GM21825 (cell line): Measurements from ENCODE around the gene THRB.

Experiments
- ATAC-seq: cut with Tn5 transposase; IDR thresholded peaks from one replicate; pipeline ENCODE4 v1.9.1; 2021; ENCODE audit warnings: mild to moderate bottlenecking, moderate library complexity; ENCODE audit not compliant: unreplicated experiment

Gene THRB

DNA sequence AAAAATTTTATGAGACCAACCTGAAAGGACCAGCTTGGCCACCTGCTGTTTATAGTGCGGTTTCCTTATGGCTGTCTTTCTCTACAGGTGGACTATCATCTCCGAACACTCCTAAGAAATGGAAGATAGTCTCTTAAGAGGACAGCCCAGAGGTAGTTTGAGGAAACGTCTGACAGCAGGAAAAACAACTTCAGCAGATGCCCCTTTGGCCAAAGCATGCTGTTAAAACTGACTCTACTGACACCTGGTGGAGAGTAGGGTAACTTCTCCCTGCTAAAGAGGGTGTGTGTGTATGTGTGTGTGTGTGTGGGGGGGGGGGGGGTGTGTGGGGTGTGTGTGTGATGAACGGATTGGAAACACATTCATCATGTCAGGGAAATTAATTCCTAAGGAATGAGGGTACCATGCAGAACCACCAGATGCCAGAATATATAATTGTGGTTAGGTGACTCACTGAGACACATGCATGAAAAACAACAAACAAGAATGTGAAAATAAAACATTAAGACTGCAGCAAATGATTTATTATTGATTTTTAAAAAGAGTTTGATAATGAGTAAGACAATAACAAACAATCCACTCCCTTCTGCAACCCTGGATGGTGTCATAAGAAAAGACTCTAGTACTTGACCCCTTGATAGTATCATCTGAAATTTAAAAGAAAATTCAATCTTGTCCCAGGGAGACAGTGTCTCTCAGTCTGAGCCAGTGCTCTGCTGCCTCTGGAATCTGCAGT is 256.5 kb downstream of the THRB start:
- peak; percentile 88 for ATAC-seq

DNA sequence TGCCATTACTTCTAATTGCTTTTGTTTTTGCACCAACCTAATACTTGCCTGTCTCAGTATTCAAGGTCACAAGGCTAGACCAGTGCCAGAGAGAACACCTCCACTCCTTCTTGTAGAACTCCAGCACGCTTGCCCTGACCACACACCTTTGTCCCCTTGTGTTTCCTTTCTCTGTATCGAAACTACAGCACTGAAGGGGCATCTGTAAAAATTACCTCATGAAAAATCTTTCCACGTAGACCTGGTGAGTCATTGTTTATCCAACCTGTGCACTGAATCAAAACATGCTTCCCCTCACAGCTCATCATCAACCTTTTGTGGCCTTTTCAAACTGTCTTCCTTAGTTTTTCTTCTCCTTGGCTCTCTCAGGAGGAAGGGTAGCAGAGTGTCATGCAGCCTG is 259.5 kb downstream of the THRB start:
- no peak for ATAC-seq

DNA sequence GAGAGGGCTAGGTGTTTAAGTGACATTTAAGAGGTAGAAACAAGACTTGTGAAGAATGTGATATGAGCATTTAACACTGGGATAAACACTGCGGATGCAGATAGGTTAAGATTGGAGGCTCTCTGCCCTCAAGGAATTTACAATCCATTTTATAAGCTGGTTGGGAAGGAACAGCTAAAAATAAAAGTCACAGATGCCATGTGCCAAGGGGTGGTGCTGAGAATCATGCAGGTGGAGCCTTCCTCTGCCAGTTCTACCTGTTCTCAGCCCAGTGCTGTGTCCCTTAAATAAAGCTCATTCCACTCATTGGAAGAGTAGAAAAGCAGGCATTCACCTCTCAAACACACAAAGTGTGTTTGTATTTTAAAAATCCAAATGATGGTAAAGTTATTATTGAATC is 261.9 kb downstream of the THRB start:
- ATAC-seq: no peak

DNA sequence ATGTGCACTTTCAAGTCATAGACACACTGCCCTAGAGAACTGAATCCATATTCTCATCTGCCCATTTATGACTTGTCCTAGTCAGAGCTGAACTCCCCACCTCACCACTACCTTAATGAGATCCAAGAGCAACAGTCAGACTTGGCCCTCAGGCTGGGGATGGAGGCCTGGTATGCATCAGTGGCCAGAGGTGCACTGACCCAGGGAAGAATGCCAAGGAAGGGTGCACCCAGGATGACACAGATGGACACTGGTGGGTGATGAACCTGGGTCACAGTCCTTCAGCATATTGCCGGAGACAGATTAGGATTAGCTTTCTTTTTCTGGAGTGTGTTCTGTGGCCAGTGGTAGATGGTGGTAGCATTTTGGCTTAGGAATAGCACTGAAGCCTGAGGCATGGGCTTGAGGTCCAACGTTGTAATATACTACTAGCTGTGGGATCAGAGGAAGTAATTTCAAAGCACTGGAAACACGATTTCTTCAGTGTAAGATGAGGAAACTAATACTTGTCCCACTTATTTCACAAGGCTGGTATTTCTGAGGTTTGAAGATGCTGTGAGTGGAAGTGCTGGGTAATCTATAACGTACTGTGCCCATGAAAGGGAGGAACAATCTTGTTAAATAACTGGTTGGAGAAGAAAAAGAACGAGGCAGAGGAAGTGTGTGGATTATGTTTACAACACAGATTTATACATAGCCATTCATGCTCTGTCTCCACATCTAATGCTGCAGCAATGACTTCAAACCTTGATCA is 265.0 kb downstream of the THRB start:
- ATAC-seq: no peak

DNA sequence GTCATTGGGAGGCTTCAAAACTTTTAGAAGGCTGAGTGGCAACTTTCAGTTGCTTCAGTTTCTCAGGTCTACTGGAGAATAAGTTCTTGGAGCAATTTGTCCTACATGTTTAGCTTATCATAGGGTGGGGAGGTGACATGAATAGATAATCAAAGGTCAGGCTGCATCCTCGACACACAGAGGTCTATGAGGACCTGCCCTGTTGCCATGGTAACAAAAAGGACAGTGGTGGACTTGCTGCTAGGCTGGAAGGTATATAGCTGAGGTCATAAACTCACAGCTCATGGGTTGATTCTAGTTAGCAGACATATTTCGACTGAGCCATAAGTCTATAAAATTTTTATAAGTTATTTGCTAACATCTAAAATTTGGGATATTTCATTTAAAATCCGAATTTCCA is 267.0 kb downstream of the THRB start:
- no peak for ATAC-seq

DNA sequence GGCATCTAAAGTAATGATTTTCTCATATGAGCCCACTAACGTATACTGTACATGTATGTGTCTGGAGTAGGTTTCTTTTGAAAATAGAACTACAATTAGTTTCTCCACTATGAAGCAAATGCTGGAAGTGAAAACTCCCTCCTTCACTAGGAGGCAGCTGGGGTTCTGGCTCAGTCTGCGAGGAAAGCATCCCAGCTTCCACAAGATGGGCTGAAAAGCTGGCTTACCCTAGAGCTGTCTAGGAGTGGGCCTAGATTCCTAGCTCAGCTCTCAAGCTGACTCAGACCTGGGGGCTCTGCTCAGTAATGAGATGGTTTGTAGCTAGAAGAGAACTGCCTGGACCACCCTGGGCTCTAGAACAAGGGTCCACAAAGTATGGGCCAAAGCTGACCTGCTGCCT is 268.3 kb downstream of the THRB start:
- ATAC-seq: no peak

DNA sequence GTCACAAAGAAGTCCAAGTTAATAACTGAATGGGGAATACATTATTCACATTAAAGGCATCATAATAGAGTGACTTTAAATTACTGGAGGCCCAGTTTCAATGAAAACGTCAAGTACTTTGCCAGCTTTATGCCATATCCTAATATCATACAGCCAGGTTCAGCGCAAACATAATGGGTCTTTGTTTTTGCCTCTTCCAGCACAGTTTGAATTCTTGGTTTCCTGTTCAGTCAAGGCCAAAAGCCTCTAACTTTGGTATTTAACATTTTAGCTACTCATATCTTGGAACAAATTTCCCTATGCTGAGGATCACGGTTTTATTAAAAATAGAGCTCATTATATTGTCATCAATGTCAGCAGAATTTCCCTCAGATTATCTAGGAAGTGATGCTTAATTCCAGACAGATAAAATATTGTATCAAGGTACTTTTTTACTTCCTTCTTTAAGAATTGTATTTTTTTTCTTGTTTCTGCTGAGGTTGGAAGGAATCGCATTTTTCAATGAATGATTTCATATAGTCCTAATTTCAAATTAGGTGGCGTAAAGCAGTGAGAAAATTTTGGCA is 269.2 kb downstream of the THRB start:
- no peak for ATAC-seq

DNA sequence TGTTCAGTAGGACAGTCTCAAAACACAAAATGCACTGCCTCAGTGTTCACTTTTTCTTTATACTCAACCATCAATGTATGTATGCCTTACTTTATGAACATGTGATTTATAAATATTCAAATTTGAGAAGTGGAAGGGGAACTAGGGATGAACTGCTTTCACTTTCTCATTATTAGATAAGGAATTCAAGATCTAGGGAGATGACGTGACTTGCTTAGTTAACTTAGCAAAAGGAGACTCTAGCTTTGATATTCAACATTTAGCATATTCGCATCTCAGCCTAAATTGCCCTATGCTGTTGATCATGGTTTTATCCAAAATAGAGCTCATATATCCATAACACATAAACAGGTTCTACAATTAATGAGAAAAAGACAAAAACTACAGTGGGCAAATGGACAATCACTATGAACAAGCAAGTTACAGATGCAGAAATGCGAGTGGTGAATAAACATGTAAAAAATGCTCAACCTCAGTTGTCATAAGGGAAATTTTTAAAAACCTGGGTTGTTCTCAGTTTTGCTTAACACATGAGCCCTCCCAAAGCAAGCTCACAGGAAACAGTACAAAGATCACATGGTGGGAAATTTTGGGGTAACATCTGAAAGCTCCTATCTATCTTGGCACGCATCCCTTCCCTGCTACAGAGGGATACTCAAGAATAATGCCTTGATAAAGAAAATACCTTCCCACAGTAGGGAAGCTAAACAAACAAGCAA is 269.8 kb downstream of the THRB start:
- no peak for ATAC-seq

DNA sequence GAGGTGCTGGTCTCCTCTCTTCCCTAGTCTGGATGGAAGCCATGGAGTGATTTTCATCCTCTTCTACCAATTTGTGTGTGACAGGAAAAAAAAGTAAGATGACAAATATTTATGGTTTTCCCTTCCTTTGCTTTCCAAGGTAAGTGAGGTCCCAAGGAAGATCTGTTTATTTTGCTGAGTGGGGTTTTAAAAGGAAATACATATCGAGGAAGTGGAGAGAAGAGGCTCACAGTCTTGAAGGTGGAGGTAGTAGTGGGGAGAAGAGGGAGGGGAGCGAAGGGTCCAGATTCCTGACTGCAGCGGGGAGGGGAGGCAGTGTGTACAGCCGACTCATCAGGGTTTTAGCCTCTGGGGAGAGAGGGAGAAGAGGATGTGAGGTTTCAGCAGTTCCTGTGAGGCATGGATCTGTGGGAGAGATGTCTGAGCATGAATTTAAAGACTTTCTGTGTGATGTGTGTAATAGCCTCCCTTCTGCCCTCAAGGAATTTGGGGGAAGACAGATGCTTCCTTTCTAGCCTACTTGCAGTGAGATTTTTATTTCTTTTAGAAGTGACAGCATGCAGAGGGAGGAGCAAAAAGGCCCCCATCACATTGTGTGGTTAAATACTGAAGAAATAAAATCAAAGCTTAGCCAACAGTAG is 272.4 kb downstream of the THRB start:
- ATAC-seq: no peak

DNA sequence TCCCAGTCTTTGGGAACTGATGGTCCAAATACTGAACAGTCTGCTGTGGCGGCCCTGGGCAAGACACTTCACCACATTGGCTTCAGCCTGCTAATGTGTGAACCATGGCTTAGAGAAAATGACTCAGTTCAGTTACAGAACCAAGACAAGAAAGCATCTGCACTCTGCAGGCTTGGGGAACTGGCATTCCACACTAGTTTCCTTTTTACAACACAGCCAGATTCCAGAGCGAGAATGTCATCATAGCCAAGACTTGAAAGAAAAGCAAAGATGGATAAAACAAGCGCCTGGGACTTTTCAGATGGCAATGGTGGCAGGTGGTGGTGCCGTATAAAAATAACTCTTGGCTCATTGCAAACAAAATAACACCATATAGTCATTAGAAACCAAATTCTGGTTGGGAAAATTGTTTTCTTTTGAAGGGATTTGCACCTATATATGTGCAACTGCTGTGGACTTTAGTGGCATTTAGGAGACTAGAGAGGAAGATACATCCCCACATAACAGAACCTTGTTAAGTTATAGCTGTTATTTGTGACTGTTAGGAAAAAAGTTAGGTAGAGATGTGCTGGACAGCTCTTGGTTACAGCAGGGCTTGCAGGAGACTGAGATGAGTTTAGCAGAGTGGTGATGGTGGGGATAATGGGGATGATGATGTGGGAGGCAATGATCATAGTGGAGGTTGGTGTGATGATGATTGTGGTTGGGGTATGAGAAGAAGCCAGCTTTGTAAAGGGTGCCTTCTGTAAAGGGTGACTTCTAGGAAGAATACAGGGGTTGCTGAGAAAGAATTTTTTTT is 273.6 kb downstream of the THRB start:
- ATAC-seq: no peak

DNA sequence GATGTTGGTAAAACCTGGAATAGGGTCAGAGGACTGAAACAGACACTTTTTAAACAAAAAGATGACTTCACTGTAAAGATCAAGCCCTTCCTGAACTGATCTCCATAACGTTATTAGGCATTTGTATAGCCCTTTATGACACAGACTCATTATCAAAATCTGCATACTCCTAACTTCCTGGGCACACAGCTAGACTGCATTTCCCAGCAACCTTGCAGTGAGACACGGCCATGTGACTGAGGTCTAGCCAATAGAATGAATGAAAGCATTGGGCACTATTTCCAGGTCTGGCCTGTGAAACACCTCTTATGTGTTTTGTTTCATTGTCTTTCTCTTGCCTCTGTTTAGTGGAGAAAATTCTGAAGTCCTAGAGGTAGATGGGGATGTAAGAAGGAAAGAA is 279.1 kb downstream of the THRB start:
- no peak for ATAC-seq

DNA sequence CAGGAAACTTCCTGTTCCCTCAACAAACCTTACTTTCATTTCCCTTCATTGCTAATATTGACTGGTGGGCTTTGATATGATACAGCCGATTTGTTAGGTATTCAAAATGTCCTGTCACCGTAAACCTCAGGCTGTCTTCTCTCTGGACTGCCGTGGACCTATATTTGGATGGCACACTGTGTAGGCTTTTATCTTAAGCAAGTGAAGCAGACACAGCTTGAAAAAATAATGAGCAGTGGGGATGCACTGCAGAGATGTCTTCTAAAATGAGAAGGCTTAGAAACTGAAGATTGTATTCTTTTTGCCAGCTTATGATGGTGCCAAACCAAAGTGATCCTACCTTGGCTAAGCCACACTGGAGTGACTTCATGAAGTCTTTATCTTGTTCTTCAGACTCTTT is 283.3 kb downstream of the THRB start:
- ATAC-seq: no peak

DNA sequence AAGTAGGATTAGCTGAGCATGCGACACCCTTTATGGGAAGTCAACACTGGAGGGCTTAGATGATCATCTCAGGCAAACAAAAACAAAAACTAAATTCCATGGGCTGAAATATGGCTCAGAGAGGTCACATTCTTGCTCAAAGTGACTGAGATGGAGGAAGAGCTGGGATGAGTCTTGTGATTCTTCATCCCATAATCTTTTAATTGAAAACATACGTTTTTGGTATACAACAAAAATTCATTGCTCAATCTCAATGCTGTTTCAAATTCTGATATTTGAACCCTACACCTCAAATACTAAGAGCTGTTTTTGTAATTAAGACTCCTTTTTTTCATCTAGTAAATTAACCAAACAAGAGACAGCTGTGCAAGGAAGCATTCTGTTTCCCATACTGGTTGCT is 292.6 kb downstream of the THRB start:
- no peak for ATAC-seq

DNA sequence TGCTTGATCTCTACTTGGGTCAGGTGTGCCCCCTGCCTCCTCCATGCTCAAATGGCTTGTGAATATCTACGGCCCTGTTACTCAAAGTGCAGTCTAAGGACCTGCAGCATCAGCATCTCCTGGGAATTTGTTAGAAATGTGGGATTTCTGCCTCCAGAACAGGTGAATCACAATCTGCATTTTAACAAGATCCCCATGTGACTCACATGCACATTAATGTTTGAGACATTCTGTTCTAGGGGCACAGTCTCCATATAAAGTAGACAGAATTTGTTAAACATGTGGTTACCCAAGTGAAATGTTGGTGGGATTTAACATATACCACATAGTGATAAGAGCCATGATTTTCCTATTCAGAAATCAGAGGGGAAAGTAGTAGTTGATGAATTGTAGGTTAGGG is 293.3 kb downstream of the THRB start:
- ATAC-seq: no peak

DNA sequence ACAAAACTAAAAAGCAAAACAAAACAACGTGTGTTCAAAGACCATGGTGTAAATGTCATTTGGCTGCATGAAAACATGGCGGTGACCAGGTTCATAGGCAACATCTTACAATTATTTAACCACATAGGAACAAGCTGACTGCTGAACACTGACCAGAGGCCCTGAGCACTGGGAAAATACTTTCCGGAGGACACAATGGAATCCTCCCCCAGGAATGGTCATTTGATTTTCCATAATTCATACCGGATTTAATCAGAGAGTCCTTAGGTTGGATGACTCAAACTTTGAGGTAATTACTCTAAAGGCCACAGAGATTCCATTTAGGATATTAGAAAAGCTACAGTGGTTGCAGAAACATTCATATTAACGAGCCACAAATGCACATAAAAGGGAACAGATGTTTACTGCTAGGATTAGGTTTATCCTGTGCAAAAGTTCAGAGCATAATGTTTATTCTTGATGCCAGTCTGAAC is 294.8 kb downstream of the THRB start:
- no peak for ATAC-seq

DNA sequence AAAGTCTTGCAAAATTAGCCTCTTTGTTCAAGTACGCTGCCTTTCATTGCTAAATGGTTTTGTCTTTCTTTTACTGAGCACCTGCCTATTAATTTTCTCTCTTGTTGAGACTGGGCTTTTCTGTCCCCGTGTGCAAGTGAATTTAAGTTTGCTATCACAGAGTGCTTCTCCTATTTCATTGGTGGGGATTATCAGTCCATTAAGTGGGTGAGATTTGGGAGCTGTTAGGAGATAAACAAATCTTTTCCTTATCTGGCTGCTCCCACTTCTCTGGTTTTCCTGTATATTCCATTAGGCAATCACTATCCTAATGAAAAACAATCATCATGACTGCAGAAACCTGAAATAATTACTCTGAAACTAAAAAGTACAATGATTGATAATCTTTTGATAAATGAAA is 295.4 kb downstream of the THRB start:
- ATAC-seq: no peak

DNA sequence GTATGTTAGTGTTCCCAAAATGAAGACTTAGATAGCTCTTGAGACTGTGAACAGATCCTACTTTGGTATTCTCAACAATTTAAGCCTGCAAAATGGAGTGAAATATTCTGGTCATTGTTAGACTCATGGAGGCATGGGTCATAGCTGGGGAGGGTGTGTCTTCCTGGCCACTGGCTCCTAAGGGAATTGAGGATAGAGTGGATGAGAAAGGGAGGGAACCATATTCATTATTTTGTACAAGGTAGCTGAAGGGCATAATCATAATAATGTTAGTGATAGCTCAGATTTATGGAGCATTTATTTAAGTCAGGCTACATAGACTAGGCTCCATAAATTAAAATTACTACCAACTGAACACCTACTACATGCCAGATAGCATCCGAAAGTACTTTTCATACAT is 295.9 kb downstream of the THRB start:
- no peak for ATAC-seq

DNA sequence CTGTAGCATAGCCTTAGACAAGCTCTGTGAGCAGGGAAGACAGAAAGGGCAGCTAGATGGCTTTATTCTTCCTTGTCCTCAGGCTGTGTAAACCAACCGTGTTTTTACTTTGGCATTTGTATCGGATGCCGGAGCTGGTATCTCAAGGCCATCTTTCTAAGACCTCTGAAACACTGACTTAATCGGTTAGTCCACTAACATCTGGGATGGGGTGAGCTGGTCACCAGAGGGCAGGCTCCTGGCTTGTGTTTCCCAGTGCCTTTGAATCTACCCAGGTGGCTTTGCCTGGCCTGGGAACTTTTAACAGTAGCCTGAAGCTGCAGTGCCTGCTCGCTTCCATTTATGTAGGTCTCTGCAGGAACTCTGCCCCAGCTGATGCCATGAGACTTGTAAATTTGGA is 296.8 kb downstream of the THRB start:
- ATAC-seq: no peak

DNA sequence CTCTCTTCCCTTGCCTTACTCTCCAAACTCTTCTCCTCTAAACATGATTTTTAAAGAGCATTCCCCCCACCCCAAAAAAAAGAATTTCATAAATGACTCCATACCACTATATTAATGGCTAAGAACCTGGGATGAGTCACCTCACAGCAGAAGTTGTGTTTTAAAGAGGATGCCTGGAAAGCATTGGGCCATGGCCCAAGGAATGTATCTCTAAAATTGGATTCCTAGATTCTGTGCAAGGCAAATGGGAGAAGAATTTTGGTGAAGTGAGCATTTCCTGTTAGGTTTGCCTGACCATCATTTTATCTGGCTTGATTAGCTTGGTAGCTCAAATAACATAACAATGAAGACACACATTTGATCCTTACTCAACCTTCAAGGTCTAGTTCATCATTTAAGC is 298.1 kb downstream of the THRB start:
- ATAC-seq: no peak

DNA sequence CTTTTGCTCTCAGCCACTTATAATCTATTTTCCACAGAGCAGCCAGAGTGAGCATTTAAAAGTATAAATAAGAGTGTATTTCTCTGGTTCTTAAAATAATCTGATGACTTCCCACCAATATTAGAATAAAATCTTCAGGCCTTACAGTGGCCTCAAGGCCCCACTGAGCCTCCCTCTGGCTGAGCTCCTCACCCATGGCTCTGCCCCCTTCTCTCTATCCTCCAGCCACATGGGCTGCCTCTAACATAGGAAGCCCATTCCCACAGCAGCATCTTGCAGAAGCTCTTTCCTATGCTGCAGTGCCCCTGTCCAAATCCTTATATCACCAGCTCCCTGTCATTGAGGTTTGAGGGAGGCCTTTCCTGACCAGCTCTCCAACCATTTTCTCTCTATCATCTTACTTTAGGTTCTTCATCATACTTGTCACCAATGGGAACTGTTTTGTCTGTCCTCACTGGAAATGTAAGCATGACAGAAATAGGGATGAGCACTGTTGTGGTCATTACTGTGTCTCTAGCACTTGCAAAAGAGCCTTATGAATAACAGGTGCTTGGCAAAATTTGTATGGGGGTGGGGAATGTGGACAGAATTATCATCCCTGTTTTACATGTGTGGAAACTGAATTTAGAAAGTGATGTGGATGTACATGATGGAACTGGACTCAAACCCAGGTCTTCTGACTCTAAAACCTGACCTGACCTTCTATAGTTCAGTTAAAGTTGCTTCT is 299.0 kb downstream of the THRB start:
- no peak for ATAC-seq
